Stimulated activated CD8-positive, alpha-beta memory T cell treated with anti-CD3 and anti-CD28 coated beads, Interleukin-12 subunit alpha, Interleukin-12 subunit beta, amount 100 ng/mL, for 24 hours (primary cell): ENCODE data around the gene CPLANE2.
A peak's percentile ranks its signal among the peaks of the same experiment; 100 is the strongest.
"Not testable (repeated sequence)": the region's sequence is repeated elsewhere in the genome, so short reads cannot be mapped to it uniquely, and the experiment has no call there.

Experiments used
- DNase-seq: peaks from one replicate; pipeline ENCODE4 v3.0.0-alpha.2; 2020; ENCODE audit errors: extremely low read depth

CPLANE2 gene, protein sequence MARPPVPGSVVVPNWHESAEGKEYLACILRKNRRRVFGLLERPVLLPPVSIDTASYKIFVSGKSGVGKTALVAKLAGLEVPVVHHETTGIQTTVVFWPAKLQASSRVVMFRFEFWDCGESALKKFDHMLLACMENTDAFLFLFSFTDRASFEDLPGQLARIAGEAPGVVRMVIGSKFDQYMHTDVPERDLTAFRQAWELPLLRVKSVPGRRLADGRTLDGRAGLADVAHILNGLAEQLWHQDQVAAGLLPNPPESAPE

DNA sequence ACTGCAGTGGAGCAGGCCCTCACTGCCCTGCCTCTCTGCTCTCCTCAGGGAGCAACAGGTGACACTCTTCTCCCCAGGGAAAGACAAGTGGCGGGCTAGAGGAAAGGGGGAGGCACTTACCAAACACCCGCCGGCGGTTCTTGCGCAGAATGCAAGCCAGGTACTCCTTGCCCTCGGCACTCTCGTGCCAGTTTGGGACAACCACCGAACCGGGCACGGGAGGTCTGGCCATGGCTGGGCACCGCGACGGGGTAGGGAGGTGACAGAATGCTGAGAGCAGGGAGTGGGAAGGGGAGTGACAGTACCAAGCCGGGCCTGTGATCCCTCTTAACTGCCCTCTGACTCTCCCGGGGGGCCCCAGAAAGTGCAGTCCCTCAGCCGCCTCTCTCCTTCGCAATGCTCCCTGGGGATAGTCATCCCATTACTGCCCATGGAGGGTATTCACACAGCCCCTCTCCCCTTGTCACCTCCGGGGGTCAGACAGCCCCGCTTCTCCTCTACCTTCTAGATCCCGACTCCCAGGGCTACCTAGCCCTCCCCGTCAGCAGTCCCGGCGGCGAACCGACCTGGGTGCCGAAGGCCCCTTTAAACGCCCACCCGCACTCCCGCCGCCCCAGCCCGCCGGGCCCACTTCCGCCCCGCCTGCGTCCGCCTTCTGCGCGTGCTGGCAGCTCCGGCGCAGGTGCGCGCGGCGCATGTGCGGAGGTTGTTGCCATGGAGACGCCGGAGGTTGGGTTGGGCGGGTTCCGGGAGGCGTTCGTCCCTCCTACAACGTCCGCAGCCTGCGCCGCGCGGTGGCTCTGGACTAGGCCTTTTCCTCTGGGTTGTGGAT is at the start of gene CPLANE2:
Gene CPLANE2 (minus strand): TSS at position 673 of the 832 bp plus-strand sequence. CDS start 441 bp downstream, at position 232.
- peak; percentile 89 for DNase-seq

- no peak for DNase-seq
Measured at GRCh38 chr1:16286122-16286521, 49.1 kb upstream of the CPLANE2 start.

DNA sequence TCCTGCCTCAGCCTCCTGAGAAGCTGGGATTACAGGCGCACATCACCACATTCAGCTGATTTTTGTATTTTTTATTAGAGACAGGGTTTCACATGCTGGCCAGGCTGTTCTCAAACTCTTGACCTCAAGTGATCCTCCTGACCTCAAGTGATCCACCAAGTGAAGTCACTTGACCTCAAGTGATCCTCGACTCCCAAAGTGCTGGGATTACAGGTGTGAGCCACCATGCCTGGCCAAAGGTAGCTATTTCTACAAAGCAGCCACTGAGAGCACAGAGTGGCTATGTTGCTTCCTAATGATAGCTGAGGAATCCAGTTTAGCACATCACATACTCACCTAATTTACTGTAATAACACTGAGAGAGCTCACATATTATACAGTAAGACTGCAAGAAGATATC is 44.8 kb upstream of the CPLANE2 start:
- no peak for DNase-seq

DNA sequence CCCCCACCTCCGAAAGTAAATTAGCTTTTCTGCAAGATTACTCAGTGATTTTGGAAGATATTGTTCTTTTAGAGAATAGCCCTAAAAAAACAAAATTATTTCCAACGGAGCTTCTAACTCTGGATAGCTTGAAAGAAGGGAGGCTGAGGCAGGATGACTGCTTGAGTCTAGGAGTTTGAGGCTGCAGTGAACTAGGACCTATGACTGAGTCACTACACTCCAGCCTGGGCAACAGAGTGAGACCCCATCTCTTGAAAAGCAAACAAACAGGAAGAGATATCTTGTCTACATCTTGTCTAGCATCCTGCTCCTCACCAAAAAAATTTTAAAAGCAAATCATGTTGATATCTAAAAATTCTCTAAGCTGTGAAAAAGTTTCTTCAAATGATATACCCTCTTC is 42.2 kb upstream of the CPLANE2 start:
- DNase-seq, result no peak

- DNase-seq, result no peak
Measured at GRCh38 chr1:16276302-16277030, 39.5 kb upstream of the CPLANE2 start.

DNA sequence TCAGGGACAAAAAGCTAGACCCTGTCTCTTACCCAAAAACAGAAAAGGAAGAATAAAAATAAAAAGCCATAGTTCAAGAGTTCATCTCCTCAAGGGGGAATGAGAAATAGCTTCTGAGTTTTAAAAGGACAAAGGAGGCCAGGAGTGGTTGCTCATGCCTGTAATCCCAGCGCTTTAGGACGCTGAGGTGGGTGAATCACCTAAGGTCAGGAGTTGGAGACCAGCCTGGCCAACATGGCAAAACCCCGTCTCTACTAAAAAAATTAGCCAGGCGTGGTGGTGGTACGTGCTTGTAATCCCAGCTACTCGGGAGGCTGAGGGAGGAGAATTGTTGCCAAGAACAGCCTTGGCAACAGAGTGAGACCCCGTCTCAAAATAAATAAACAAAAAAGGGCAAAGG is 38.6 kb upstream of the CPLANE2 start:
- DNase-seq, result no peak

DNA sequence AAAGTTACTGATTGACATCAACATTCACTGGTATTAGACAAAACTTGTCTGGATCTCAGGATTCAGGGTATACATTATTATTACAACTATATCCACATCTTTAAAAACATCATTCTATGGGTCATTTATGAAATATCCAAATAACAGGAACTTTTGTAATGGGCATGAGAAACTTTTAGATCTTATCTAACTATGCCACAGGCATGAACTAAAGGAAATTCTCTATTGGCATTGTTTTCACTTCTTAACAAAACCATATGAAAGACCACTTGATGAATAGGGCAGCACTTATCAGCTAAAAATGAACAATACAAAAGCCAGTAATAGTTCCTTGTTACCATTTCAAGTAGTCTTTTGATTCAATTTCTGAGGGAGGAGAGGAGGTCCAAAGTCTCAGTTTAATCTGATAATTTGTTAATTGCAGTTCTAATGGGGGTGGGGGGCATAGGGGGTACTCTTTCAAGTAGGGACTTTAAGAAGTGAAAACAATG is 30.8 kb upstream of the CPLANE2 start:
- no peak for DNase-seq

- no peak for DNase-seq
Measured at GRCh38 chr1:16266411-16267118, 29.6 kb upstream of the CPLANE2 start.

- no peak for DNase-seq
Measured at GRCh38 chr1:16262067-16262466, 25.1 kb upstream of the CPLANE2 start.

GRCh38 chr1:16260814-16261213 is 23.8 kb upstream of the CPLANE2 start:
- no peak for DNase-seq

DNA sequence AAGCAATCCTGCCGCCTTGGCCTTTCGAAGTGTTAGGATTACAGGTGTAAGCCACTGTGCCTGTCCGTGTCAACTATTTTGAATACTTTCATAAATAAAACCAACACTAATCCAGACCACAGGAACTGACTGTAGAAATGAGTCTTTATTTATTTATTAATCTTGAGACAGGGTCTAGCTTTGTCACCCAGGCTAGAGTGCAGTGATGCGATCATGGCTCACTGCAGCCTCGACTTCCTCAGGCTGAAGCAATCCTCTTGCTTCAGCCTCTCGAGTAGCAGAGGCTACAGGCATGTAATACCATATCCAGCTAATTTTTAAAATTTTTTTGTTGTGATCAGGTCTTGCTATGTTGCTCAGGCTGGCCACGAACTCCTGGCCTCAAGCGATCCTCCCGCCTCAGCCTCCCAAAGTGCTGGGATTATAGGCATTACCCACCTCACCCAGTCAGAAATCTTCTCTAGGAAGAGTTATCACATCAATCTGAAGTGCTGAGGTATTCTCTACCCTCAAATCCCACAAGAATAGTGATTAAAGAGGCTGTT is 21.7 kb upstream of the CPLANE2 start:
- no peak for DNase-seq

- no peak for DNase-seq
Measured at GRCh38 chr1:16257968-16258367, 21.0 kb upstream of the CPLANE2 start.

DNA sequence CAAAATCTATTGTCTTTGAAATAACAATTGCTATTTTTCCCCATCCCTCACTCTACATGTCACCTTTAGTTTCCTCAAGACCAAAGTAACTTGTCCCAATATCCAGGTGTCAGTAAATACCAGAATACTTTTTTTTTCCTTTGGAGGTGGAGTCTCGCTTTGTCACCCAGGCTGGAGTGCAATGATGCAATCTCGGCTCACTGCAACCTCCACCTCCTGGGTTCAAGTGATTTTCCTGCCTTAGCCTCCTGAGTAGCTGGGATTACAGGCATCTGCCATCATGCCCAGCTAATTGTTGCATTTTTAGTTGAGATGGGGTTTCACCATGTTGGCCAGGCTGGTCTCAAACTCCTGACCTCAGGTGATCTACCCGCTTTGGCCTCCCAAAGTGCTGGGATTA is 20.6 kb upstream of the CPLANE2 start:
- DNase-seq, result not testable (repeated sequence)

DNA sequence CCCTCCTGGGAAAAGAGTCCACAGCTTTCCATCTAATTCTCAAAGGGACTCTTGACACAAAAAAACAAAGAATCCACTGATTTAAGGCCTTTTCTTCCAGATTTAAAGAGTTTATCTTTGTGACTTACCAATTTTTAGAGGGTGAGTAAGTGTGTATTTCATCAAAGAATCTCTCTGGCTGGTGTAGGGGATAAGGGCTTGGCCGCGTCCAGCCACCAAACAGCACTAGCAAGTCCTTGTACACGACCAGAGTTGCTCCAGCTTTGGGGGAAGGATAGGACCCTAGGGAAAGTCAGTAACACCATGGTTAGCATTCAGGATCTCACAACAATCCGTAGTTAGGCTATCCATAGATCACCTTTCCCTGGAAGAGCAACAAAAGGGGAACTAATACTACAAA is 19.5 kb upstream of the CPLANE2 start:
- DNase-seq, result no peak

DNA sequence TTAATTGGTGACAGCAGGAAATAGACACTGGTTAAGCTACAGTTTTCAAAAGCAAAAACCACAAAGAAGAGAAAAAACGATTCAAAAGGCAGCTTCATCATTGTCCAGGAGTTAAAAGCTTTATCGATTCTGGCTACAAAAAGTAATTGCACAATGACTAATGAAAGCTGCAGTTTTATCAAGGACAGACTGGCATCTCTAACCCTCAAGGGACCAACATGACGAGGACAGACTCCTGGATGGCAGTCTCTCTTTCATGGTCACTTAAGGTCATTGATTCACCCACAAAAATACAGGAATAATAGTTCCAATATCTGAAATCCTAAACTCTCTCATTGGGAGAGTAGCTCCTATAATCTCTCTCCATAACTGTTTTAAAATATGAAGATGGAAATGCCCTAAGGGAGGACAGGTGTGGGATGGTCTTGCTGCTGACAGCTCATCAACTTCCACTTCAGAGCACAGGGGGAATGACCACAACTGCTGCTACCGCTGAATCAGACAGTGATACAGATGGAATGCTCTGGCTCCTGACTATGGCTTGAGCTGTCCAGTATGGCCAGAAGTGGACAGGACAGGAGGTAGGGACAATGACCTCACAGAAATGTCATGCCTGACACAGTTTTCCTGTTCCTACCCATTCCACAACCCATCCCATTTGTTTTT is 17.4 kb upstream of the CPLANE2 start:
- no peak for DNase-seq

DNA sequence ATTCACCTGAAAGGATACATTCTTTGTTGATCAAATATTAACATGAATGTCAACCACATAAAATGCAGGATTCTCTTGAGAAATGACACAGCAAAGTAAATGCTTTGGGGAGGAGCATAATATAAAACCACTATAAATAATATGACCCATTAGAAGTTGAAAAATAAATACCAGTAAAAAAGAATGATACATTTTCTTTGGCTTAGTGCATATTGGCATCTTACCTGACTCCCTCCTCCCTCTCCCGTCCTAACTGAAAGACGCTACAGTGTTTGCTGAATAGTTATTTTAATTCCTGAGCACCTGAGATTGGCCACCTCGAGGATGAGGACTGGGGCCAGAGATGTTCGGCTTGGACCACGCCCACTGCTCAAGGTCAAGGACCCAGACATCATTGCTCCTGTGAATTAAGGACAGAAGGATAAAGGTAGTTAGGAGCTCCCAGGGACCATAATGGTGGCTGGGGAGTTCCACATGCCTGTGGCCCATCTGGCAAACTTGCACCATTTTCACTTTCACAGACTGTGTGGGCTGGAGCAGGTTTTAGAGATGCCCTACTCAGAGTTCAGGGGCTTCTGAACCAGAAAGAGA is 16.4 kb upstream of the CPLANE2 start:
- DNase-seq, result no peak

DNA sequence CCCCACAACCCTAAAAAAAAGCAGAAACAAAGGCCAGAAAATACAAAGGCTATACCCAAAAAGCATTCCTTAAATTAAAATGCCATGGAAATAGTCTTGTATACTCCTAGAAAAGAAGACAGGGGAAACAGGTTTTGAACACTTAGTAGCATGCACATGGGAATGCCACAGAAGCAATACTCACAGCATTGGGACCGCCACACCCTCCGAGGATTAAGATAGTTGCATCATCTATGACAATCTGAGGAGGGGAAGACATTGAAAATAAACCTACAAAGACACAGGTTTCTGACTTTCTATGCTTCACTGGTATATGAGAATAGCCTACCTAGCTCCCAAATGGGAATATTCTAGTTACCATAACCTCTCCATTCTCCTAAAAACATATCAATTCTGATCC is 15.9 kb upstream of the CPLANE2 start:
- no peak for DNase-seq

DNA sequence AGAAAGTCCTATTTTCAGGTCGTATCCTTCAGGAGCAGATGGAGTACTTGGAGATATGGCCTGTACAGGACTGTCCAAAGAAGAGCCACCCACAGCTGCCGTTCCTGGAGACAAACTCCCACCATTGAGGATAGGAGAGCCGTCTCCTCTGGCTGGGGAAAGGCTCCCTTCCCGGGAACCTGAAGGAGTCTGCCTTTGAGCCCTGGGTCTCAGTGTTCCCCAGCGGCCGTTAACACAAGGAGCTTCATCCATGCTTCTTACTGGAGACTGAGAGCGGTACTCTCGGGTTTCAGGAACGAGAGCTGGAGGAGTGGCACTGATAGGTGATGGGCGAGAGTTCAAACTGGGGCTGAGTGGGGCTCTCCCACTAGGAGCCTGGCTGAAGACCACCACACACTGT is 14.4 kb upstream of the CPLANE2 start:
- no peak for DNase-seq

GRCh38 chr1:16250524-16251251 is 13.7 kb upstream of the CPLANE2 start:
- no peak for DNase-seq
